ENCODE data around the gene RAB11FIP2.

Gene RAB11FIP2

GRCh38 chr10:118012952-118013525 is 33.7 kb downstream of the RAB11FIP2 start:
- H4K20me1 ChIP-seq (ENCODE audit: insufficient read depth, low read length), result no peaks in the 10 kb centered on the region
- no peak for TF ChIP-seq EZH2 (IDR thresholded peaks at IDR 0.05; ENCODE audit: borderline replicate concordance, low read length)
- no peak for TF ChIP-seq CTCF (IDR thresholded peaks at IDR 0.05; ENCODE audit: low read length)
- H3K36me3 ChIP-seq (ENCODE audit: insufficient read depth, low read length), result peaks cover 24% of the 10 kb centered on the region; the same call in 1 of the 2 replicates
- H3K9ac ChIP-seq (ENCODE audit: low read length), result no peak overlapping the region
- no peak overlapping the region for H2AFZ ChIP-seq (ENCODE audit: low read length)
- H3K4me3 ChIP-seq (ENCODE audit: low read depth, low read length, poor library complexity, severe bottlenecking), result no peak overlapping the region
- H3K4me1 ChIP-seq (ENCODE audit: insufficient read depth, low read length, severe bottlenecking), result no peaks in the 10 kb centered on the region
- H3K79me2 ChIP-seq (ENCODE audit: insufficient read depth, low read length), result no peaks in the 10 kb centered on the region
- no peaks in the 10 kb centered on the region for H3K9me2 ChIP-seq (ENCODE audit: low read depth, low read length)
- H3K27ac ChIP-seq (ENCODE audit: low read depth, low read length, poor library complexity, severe bottlenecking), result no peak overlapping the region
- H3F3A ChIP-seq (ENCODE audit: insufficient read depth, low read length), result no peaks in the 10 kb centered on the region
- no peak overlapping the region for H3K4me2 ChIP-seq (ENCODE audit: low read length)
- H3K9me3 ChIP-seq (ENCODE audit: low read length), result no peaks in the 10 kb centered on the region
- H3K27me3 ChIP-seq (ENCODE audit: insufficient read depth, low read length), result no peaks in the 10 kb centered on the region

- H3F3A ChIP-seq (ENCODE audit: insufficient read depth, low read length), result no peaks in the 10 kb centered on the region
- TF ChIP-seq EZH2 (IDR thresholded peaks at IDR 0.05; ENCODE audit: borderline replicate concordance, low read length) (no peak), CTCF (IDR thresholded peaks at IDR 0.05; ENCODE audit: low read length) (no peak)
- no peak overlapping the region for H2AFZ ChIP-seq (ENCODE audit: low read length)
- no peaks in the 10 kb centered on the region for H3K79me2 ChIP-seq (ENCODE audit: insufficient read depth, low read length)
- H3K4me2 ChIP-seq (ENCODE audit: low read length), result no peak overlapping the region
- H4K20me1 ChIP-seq (ENCODE audit: insufficient read depth, low read length), result no peaks in the 10 kb centered on the region
- H3K4me1 ChIP-seq (ENCODE audit: insufficient read depth, low read length, severe bottlenecking), result no peaks in the 10 kb centered on the region
- no peak overlapping the region for H3K9ac ChIP-seq (ENCODE audit: low read length)
- no peaks in the 10 kb centered on the region for H3K9me2 ChIP-seq (ENCODE audit: low read depth, low read length)
- no peaks in the 10 kb centered on the region for H3K27me3 ChIP-seq (ENCODE audit: insufficient read depth, low read length)
- H3K9me3 ChIP-seq (ENCODE audit: low read length), result no peaks in the 10 kb centered on the region
- no peak overlapping the region for H3K4me3 ChIP-seq (ENCODE audit: low read depth, low read length, poor library complexity, severe bottlenecking)
- peaks cover 45% of the 10 kb centered on the region; the same call in 1 of the 2 replicates for H3K36me3 ChIP-seq (ENCODE audit: insufficient read depth, low read length)
- H3K27ac ChIP-seq (ENCODE audit: low read depth, low read length, poor library complexity, severe bottlenecking), result no peak overlapping the region
Measured at GRCh38 chr10:118007773-118008172, 39.0 kb downstream of the RAB11FIP2 start.

DNA sequence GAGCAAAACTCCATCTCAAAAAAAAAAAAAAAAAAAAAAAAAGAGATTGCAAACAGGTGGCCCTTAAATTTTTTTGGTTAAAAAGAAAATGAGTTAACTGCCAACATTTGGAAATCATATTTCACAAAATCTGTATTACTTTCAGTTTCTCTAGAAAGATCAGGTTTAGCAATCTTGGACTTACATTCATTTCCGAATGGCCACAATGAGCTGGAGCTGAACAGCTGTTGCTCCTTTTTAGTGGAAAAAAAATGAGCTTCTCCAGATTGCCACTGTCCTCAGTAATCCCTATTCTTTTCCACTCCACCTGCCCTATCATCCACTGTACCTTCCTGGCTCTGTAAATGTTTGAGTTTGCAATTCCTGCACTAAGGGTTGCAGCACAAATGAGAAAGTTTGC is 43.6 kb downstream of the RAB11FIP2 start:
- H3K36me3 ChIP-seq (ENCODE audit: insufficient read depth, low read length), result peaks cover 31% of the 10 kb centered on the region; the same call in 1 of the 2 replicates
- no peaks in the 10 kb centered on the region for H3K9me2 ChIP-seq (ENCODE audit: low read depth, low read length)
- H3K27ac ChIP-seq (ENCODE audit: low read depth, low read length, poor library complexity, severe bottlenecking), result no peak overlapping the region
- TF ChIP-seq CTCF (IDR thresholded peaks at IDR 0.05; ENCODE audit: low read length) (no peak), EZH2 (IDR thresholded peaks at IDR 0.05; ENCODE audit: borderline replicate concordance, low read length) (no peak)
- no peak overlapping the region for H3K4me2 ChIP-seq (ENCODE audit: low read length)
- H3K27me3 ChIP-seq (ENCODE audit: insufficient read depth, low read length), result no peaks in the 10 kb centered on the region
- H3K9ac ChIP-seq (ENCODE audit: low read length), result no peak overlapping the region
- H3F3A ChIP-seq (ENCODE audit: insufficient read depth, low read length), result no peaks in the 10 kb centered on the region
- H3K79me2 ChIP-seq (ENCODE audit: insufficient read depth, low read length), result no peaks in the 10 kb centered on the region
- no peak overlapping the region for H3K4me3 ChIP-seq (ENCODE audit: low read depth, low read length, poor library complexity, severe bottlenecking)
- H2AFZ ChIP-seq (ENCODE audit: low read length), result no peak overlapping the region
- H4K20me1 ChIP-seq (ENCODE audit: insufficient read depth, low read length), result no peaks in the 10 kb centered on the region
- no peaks in the 10 kb centered on the region for H3K9me3 ChIP-seq (ENCODE audit: low read length)
- H3K4me1 ChIP-seq (ENCODE audit: insufficient read depth, low read length, severe bottlenecking), result no peaks in the 10 kb centered on the region

Data from OCI-LY1 (cell line).